Osteoblast (primary cell): ENCODE measurements around the gene ATP6V1G2. TPM values are rescaled to one million over a fixed set of nuclear protein-coding genes. Genes with fewer than 3 reads are reported as not detected.
A peak's percentile ranks its signal among the peaks of the same experiment; 100 is the strongest.

Source experiments
- DNase-seq: peaks from one replicate; pipeline ENCODE4 v3.0.0; 2011; ENCODE audit warnings: low spot score, mixed read lengths; ENCODE audit not compliant: insufficient read length; ENCODE audit errors: missing footprints
- H2AFZ ChIP-seq: 2 replicates; pipeline ENCODE4 v1.6.0; 2011; ENCODE audit warnings: mild to moderate bottlenecking, low read length
- H3K27ac ChIP-seq: 2 replicates; pipeline ENCODE4 v1.5.1; 2011; ENCODE audit warnings: mild to moderate bottlenecking, low read depth, low read length, moderate library complexity
- H3K27me3 ChIP-seq: 2 replicates; pipeline ENCODE4 v1.6.0; 2012; ENCODE audit warnings: mild to moderate bottlenecking, control low read depth, inconsistent platforms, low read length, moderate library complexity; ENCODE audit not compliant: insufficient read depth
- H3K36me3 ChIP-seq: 2 replicates; pipeline ENCODE4 v1.5.1; 2011; ENCODE audit warnings: mild to moderate bottlenecking, low read length, control low read depth, moderate library complexity; ENCODE audit not compliant: insufficient read depth
- H3K4me1 ChIP-seq: 2 replicates; pipeline ENCODE4 v1.5.1; 2011; ENCODE audit warnings: mild to moderate bottlenecking, low read length, control low read depth, moderate library complexity; ENCODE audit not compliant: insufficient read depth
- H3K4me2 ChIP-seq: 2 replicates; pipeline ENCODE4 v1.6.0; 2011; ENCODE audit warnings: mild to moderate bottlenecking, low read length; ENCODE audit not compliant: insufficient read depth
- H3K4me3 ChIP-seq: fragments of 200-600 bp; sonication (generic); 3 replicates; pipeline ENCODE4 v1.5.1; 2012; ENCODE audit warnings: mild to moderate bottlenecking, low read length, inconsistent platforms; ENCODE audit not compliant: insufficient read depth
- H3K79me2 ChIP-seq: 2 replicates; pipeline ENCODE4 v1.6.0; 2012; ENCODE audit warnings: mild to moderate bottlenecking, low read length, control low read depth, inconsistent platforms; ENCODE audit not compliant: insufficient read depth
- H3K9me3 ChIP-seq: 2 replicates; pipeline ENCODE4 v1.5.1; 2011; ENCODE audit warnings: low read depth, low read length, control low read depth
- H4K20me1 ChIP-seq: 2 replicates; pipeline ENCODE4 v1.6.0; 2012; ENCODE audit warnings: mild to moderate bottlenecking, low read length, control low read depth; ENCODE audit not compliant: insufficient read depth
- total RNA-seq: library from RNA; depleted of rRNA; stranded (reverse); fragments of >200 nt; gene quantifications from 2 replicates; pipeline ENCODE4 v1.2.3, GENCODE V29; 2012
- TF ChIP-seq, protein P1 (sequence below): IDR thresholded peaks from 2 replicates; pipeline ENCODE4 v1.5.1; 2011; ENCODE audit warnings: mild to moderate bottlenecking, low read depth, low read length, moderate library complexity; ENCODE audit errors: extremely low read depth

ATP6V1G2 gene
- total RNA-seq, 1 donor = 2.2 TPM

DNA sequence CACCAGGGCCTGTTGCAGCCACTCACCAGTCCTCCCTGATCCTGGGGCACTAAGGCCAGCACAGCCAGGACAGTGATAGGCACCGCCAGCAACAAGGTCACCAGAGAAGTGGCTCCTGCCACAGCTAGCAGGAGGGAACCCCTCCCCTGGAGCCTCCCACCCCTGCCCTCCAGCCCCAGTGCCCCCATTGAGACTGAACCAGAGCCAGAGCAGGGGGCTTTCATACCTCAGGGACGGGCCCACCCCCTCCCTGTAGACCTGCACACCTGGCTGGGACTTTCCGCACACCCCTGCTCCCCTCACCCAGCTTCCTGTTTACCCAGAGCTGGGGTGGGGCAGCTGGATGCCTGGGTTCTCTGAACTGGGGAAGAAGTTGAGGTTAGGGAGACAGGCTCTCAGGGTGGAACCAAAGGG lies 35.8 kb upstream of the ATP6V1G2 start, which contains the start of gene LTB:
Gene LTB, minus strand, starts transcription at position 195 of the 414 bp plus-strand sequence. Its CDS starts 7 bp downstream, at position 188.
- H3K36me3 ChIP-seq = no peaks in the 10 kb centered on the region
- H3K4me1 ChIP-seq = peaks cover 12% of the 10 kb centered on the region
- H3K27me3 ChIP-seq = no peaks in the 10 kb centered on the region
- TF ChIP-seq, protein P1, sequence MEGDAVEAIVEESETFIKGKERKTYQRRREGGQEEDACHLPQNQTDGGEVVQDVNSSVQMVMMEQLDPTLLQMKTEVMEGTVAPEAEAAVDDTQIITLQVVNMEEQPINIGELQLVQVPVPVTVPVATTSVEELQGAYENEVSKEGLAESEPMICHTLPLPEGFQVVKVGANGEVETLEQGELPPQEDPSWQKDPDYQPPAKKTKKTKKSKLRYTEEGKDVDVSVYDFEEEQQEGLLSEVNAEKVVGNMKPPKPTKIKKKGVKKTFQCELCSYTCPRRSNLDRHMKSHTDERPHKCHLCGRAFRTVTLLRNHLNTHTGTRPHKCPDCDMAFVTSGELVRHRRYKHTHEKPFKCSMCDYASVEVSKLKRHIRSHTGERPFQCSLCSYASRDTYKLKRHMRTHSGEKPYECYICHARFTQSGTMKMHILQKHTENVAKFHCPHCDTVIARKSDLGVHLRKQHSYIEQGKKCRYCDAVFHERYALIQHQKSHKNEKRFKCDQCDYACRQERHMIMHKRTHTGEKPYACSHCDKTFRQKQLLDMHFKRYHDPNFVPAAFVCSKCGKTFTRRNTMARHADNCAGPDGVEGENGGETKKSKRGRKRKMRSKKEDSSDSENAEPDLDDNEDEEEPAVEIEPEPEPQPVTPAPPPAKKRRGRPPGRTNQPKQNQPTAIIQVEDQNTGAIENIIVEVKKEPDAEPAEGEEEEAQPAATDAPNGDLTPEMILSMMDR = no peak
- peak within 1 kb of the TSS; percentile 98 for H2AFZ ChIP-seq
- peak within 1 kb of the TSS; percentile 95 for H3K4me3 ChIP-seq
- DNase-seq = peak; percentile 54
- H3K4me2 ChIP-seq = peak within 1 kb of the TSS; percentile 97
- H3K79me2 ChIP-seq = no peaks in the 10 kb centered on the region
- H4K20me1 ChIP-seq = no peaks in the 10 kb centered on the region
- peak within 1 kb of the TSS; percentile 48 for H3K27ac ChIP-seq
- H3K9me3 ChIP-seq = no peaks in the 10 kb centered on the region

GRCh38 chr6:31581434-31582229 lies 35.2 kb upstream of the ATP6V1G2 start:
- H2AFZ ChIP-seq = peak overlapping the region; percentile 98
- no peaks in the 10 kb centered on the region for H4K20me1 ChIP-seq
- no peaks in the 10 kb centered on the region for H3K36me3 ChIP-seq
- peak overlapping the region; percentile 97 for H3K4me2 ChIP-seq
- no peaks in the 10 kb centered on the region for H3K9me3 ChIP-seq
- H3K4me1 ChIP-seq = peaks cover 12% of the 10 kb centered on the region
- TF ChIP-seq, protein P1 = no peak
- DNase-seq = peak; percentile 77
- H3K4me3 ChIP-seq = peak overlapping the region; percentile 95
- H3K79me2 ChIP-seq = no peaks in the 10 kb centered on the region
- peak overlapping the region; percentile 48 for H3K27ac ChIP-seq
- no peaks in the 10 kb centered on the region for H3K27me3 ChIP-seq

- Histone ChIP-seq H3K79me2 (no peaks in the 10 kb centered on the region), H3K9me3 (no peaks in the 10 kb centered on the region), H2AFZ (peak overlapping the region; percentile 98), H3K36me3 (no peaks in the 10 kb centered on the region), H3K27me3 (no peaks in the 10 kb centered on the region), H3K4me1 (peaks cover 12% of the 10 kb centered on the region), H4K20me1 (no peaks in the 10 kb centered on the region), H3K27ac (peak overlapping the region; percentile 48), H3K4me2 (peak overlapping the region; percentile 97), H3K4me3 (peak overlapping the region; percentile 95)
- peak; percentile 99 for DNase-seq
- TF ChIP-seq, protein P1 = peak; percentile 81
These were observed 34.5 kb upstream of the ATP6V1G2 start for GRCh38 chr6:31580807-31581433.

GRCh38 chr6:31580438-31580740 lies 34.0 kb upstream of the ATP6V1G2 start:
- Histone ChIP-seq H3K27ac (no peak overlapping the region), H3K27me3 (no peaks in the 10 kb centered on the region), H2AFZ (peak overlapping the region; percentile 98), H3K4me1 (peaks cover 12% of the 10 kb centered on the region), H4K20me1 (no peaks in the 10 kb centered on the region), H3K36me3 (no peaks in the 10 kb centered on the region), H3K9me3 (no peaks in the 10 kb centered on the region), H3K4me3 (peak overlapping the region; percentile 95), H3K4me2 (peak overlapping the region; percentile 97), H3K79me2 (no peaks in the 10 kb centered on the region)
- DNase-seq = no peak
- TF ChIP-seq, protein P1 = no peak
